GM04504 (cell line): ENCODE data around the gene ACAN.

Experiments used
- DNase-seq: peaks from one replicate; pipeline ENCODE4 v3.0.0-alpha.2; 2012; ENCODE audit warnings: low read depth

The ACAN gene

GRCh38 chr15:88878720-88879184, 75.5 kb downstream of the ACAN start:
- peak; percentile 50 for DNase-seq

- DNase-seq, result no peak
Observed at GRCh38 chr15:88880944-88881740, 77.9 kb downstream of the ACAN start.

DNA sequence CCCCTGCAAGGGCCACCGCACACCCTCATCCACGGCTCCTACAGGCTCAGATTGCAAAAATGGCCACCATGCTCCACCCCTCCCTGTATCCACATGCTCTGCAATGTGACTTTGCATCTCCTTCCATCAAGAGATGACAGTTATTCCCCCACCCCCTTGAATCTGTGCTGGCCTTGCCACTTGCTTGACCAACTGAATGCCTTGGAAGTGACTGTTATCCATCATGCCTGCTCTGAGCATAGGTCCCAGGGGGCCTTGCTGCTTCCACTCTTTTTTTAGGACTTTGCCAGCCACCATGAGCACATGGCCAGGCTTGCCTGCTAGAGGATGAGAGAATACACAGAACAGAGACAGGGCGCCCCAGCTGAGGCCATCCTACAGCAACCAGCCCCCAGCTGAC, 78.5 kb downstream of the ACAN start:
- no peak for DNase-seq

- DNase-seq, result no peak
Observed at GRCh38 chr15:88882785-88883184, 79.5 kb downstream of the ACAN start.

GRCh38 chr15:88887068-88887580, 83.9 kb downstream of the ACAN start:
- DNase-seq, result no peak

GRCh38 chr15:88888719-88889118, 85.5 kb downstream of the ACAN start:
- DNase-seq, result no peak

DNA sequence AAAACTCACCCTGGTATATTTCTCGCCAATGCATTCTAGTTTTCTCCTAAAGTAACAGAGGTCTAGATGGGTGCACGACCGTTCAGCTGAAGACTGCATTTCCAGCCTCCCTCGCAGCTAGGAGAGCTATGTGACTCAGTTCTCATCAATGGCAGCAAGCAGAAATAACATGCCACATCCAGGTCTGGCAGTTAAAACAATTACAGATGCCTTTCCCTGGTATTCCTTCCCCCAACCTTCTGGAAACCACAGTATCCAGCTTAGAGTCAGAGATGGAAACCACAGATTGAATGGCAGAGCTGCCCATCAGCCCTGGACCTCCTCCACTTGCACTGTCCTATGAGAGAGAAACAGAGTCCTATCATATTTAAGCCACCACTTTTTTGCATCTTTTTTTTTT, 87.3 kb downstream of the ACAN start:
- DNase-seq, result no peak

GRCh38 chr15:88891540-88892254, 88.5 kb downstream of the ACAN start:
- DNase-seq, result no peak

- no peak for DNase-seq
Observed at GRCh38 chr15:88894348-88894818, 91.1 kb downstream of the ACAN start.

- no peak for DNase-seq
Observed at GRCh38 chr15:88894819-88895767, 91.9 kb downstream of the ACAN start, which contains the start of gene HAPLN3. TSS of gene HAPLN3 (minus strand) at chr15:88895544. CDS start at chr15:88887298, 8,246 bp downstream.

GRCh38 chr15:88896333-88897033, 93.2 kb downstream of the ACAN start:
- no peak for DNase-seq

GRCh38 chr15:88897142-88897455, 93.9 kb downstream of the ACAN start:
- DNase-seq, result no peak

- DNase-seq, result peak; percentile 52
Observed at GRCh38 chr15:88897456-88898194, 94.4 kb downstream of the ACAN start.

GRCh38 chr15:88898736-88899135, 95.5 kb downstream of the ACAN start:
- no peak for DNase-seq

GRCh38 chr15:88899251-88899650, 96.0 kb downstream of the ACAN start:
- no peak for DNase-seq

- DNase-seq, result no peak
Observed at GRCh38 chr15:88900309-88900981, 97.2 kb downstream of the ACAN start.

DNA sequence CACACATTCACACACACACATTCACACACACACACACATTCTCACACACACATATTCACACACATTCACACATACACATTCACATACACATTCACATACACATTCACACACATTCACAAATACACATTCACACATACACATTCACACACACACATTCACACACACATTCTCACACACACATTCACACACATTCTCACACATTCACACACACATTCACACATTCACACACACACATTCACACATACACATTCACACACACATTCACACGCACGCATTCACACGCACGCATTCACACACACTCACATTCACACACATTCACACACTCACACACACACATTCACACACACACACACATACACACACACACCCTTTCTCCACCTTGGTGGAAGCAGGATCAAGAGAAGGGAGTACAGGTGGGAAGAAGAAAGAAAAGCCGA, 97.8 kb downstream of the ACAN start:
- no peak for DNase-seq

DNA sequence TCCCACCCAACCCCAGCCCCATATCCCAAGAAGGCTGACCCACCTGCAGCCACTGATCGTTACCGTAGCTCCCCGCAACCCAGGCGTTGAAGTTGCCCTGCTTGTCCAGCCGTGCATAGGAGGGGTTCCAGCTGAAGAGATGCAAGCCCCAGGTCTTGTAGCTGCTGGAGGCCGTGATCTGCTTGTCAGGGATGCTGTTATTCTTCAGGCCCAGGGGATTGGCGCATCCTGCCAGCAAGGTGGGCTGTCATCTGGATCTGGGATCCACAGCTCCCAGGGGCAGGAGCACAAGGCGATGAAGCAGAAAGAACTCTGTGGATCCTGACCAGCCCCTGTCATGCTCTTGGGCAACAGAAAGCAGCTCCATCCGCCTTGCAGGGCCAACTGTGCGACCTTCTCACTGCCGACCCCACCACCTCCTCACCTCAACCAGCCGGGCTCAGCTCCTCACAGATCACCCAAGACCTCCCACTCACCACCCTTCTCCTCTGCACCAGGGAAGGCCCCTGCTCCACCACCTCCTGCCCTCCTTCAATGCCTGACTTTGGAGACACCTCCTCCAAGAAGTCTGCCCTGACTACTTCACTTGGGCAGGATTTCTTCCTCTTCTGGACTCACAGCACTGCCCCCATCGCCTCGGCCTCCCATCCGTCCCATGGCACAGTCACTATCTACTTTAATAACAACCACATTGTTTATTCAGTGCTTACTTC, 98.4 kb downstream of the ACAN start:
- DNase-seq, result no peak

DNA sequence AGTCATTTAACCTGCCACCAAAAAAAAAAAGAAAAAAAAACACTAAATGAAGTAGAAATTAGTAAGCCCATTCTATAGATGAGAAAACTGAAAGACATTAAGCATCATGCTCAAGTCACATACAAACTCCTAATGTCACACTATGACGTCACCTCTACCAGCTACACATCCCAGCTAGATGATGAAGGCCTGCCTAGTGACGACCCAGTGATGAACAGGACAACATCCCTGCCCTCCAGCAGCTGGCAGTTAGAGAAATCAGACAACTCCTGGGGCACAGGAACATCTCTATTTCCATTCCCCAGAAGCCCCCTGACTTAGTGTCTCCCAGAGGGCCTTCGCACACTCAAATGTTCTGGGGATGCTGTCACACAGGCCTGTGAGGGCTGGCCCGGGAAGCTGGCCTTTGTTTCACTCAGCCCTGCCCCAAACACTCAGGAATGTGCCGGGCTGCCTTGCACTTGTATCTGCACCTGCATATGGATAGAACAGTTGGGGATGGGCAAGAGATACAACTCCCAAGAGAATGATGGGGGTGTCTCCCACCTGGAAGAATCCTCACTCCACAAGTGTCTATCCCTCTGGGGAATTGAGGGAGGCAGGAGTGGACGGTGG, 99.1 kb downstream of the ACAN start:
- DNase-seq, result no peak
